ENCODE measurements around the gene DHRS7B.

DHRS7B gene

DNA sequence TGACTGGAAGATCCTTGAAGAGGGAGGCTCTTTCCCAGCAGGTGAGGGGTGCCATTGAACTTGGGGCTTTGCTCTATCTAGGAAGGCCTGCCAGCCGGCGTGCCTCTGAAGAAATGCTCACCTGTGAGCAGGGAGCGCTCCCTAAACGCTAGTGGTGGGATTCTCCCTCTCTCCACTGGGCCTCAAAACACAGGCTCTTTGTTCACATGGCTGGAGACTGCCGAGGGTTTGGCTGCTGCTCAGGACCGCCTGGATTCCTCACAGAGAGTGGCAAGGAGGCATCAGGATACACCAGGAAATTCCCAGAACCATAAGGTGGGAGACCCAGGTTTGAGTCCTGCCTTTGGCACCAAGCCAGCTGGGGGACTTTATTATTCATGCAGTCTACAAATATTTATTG lies 104.8 kb downstream of the DHRS7B start:
- DNase-seq (ENCODE audit: low read depth, low spot score), result no peak
- H3K27ac ChIP-seq, result no peak overlapping the region

DNA sequence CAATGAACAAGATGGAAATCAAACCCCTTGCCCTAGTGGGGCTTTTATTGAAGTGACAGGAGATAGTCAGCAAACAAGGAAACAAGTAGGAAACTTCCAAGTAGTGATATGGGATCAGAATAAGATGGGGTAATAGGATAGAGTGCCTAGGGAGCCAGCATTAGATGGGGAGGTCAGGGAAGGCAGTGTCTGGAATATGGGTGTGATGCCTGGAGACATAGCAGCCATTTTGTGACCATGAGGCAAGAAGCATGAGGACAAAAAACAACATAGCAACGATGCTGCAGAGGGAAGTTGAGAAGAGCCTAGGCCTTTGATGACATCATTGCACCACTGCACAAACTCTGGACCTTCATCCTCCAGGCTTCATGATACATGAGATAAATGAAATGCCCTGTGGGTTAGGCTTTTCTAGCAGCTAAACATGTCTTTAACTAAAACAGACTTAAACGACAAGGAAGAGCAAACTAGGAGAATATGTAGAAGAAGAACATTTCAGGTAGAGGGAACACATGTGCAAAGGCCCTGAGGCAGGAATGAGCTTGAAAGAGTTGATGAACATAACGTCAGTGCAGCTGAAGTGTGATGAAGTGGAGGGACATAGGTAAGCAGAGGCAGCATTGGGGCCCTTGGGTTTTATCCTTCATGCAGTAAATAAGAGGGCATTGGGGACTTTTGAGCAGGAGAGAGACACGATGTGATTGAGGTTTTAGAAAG lies 105.4 kb downstream of the DHRS7B start:
- H3K27ac ChIP-seq, result no peak overlapping the region
- DNase-seq (ENCODE audit: low read depth, low spot score), result no peak

DNA sequence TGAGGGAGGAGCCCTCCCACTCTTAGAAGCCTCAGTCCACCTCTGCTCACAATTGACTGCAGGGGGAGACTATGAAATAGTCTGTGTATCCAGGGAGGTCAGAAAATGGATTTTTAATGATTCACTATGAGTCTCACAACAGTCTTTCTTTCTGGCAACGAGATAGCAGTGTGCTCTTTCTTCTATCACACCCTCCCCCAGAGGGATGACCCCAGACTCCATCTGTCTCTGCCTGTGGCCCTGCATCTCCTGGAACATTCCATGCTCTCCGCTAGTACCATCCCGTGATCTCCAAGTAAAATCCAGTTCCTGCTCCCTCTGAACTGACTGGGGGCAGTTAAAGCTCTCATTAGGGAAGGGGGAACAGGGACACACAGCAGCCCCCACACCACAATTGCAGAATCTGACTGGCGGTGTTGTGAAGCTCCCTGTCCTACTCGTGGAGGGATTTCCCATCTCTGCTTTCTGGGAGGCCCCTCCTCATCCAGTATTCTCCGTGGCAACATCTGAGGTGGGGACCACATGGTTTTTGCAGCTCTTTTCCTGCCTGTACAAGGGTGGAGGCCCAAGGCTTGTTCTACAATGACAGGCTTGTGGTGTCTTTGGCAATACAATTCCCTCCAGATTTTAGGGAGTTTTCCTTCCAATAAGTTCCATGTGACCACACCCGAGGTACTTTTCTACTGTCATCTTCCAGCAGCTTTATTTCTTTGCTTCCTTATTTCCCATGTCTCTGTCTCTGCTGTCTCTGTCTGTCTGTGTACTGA lies 107.0 kb downstream of the DHRS7B start:
- H3K27ac ChIP-seq, result no peak overlapping the region
- DNase-seq (ENCODE audit: low read depth, low spot score), result no peak

DNA sequence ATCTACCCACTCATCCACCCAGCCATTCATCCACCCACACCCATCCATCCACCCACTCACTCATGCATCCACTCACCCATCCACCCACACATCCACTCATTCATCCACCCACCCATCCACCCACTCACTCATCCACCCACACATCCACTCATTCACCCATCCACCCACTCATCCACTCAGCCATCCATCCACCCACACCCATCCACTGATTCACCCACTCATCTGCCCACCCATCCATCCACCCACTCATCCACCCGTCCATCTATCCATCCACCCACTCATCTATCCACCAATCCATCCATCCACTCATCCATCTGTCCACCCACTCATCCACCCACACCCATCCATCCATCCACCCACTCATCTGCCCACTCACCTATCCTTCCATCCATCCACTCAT lies 109.2 kb downstream of the DHRS7B start:
- H3K27ac ChIP-seq, result no peak overlapping the region

DNA sequence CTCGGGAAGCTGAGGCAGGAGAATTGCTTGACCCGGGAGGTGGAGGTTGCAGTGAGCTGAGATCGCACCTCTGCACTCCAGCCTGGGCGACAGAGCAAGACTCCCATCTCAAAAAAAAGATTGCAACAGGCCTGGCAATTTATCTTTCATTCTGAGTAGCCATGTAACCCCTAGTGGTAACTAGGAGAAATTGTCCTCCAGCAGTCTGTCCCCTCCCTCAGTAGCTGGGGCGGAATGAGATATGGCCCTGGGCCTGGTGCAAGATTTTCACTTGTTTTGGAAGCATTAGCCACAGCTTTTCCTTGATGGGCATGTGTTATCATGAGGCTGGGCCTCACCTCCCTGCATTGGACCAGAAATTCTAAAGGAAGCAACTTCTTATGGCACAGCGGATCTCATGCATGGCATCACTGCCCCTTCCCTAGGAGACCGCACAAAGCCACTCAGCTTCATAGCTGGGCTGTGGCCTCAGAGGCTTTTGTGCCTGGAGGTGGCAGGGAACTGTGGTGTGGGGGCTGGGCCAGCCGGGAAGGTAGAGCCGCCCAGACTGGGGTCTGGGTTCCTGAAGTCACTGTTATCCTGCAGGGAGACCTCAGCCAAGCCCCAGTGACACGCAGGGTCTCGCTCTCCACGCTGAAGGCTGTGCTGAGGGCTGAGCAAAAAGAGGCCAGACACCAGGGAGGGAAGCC lies 113.1 kb downstream of the DHRS7B start:
- no peak overlapping the region for H3K27ac ChIP-seq

More for the DNA sequence above, 109.2 kb downstream of the DHRS7B start:
- DNase-seq (ENCODE audit: low read depth, low spot score), result no peak

DNA sequence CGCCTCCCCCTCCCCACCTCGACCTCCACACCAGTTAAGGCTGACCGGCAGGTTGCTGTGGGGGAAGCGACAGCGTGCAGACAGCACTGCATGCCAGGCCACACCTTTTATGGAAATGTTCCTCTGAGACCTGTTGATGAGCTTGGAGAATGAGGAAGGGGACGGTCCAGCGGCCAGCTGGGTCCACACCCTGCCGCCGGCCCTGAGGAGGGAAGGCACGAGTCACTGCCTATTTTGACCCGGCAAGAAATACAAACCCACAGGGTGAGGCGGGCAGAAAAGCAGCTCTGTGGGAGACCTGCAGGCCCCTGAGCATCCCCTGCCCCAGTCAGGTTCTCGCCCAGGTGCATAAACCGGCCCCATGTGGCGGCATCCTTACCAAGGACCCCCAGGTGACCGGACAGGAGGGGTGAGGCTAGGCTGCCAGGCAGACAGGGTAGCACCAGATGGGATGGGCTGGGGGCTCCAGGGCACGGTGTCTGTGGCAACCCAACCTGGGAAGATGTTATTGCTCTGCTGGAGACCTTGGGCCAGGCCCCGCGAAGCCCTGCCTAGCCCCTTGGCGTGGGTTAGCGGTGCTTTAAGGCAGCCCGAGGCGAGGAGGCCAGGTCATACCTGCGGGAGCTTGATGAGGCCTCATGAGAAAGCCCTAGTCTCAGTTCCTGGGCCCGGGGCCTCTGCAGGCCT lies 113.7 kb downstream of the DHRS7B start:
- no peak overlapping the region for H3K27ac ChIP-seq
- DNase-seq (ENCODE audit: low read depth, low spot score), result no peak

More for the DNA sequence above, 113.1 kb downstream of the DHRS7B start:
- no peak for DNase-seq (ENCODE audit: low read depth, low spot score)
